ENCODE data around the gene PRF1.

The PRF1 gene

DNA sequence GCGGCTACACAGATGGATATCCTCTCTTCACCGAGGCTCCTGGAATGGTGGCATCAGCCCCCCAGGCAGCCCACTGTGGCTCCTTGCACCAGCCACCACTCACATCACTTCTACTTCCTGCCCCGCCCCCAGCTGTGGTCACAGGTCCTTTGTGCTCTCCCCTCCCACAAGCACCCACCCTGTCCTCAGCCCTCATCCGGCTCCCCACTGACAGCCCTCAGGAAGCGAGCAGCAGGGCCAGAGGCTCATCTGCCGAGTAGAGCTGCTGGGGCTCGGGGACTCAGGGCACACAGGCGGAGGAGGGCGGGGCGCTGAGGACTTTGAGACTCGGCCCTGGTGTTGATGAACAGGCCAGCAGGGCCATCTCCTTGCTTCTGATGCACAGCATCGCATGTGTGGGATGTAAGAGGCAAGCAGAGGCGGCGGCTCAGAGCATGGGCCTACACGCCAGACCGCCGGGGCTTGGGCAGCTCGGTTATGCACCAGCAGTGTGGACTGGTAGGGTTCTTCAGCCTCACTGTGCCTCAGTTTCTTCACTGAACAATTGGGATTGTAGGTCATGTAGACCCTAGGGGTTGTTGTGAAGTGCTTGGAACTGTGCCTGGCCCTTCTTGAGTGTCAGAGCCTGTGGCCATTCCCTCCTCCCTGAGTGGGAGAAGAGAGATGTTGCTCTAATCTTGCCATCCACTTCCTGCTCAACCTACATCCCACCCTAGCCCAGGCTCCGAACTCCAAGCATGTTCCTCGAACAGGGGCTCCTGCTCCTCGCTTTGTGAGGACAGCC lies at the start of gene PRF1:
TSS of gene PRF1 (minus strand) at position 77 of the 784 bp plus-strand sequence. CDS start 1,839 bp downstream, outside the sequence.
- H3K27me3 ChIP-seq (replicated peaks) = no peaks in the 10 kb centered on the region
- no peak for TF ChIP-seq CTCF (IDR thresholded peaks at IDR 0.05; ENCODE audit: low read depth, low read length, missing control alignments)

DNA sequence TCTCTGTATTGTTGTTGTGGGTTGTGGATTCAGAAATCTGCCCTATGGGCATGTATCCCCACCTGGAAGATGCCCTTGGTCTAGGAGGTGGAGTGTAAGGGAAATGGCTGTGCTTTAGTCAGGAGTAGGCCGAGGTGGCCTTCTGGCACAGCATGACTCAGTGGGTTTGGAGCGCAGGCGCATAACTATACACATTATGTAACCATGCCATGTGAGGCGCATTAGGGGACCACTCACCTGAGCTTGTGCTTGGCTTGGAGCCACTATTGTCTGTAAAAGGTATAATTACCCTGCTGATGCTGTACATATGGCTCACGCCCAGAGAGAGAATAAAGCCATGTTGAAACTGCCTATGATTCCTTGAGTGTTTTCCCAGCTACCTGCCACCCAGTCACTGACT lies 49.1 kb upstream of the PRF1 start:
- no peaks in the 10 kb centered on the region for H3K27me3 ChIP-seq (replicated peaks)
- no peak for DNase-seq
- in situ Hi-C loops (cut with HindIII; ENCODE audit: low pct_ligation_motif_present, low sequenced_read_pairs) = loop anchor here (25.0 kb wide), 1 partner anchor 89 kb away; no protein-coding TSS in a partner anchor
- H3K27ac ChIP-seq = no peak overlapping the region
- TF ChIP-seq CTCF (IDR thresholded peaks at IDR 0.05; ENCODE audit: low read depth, low read length, missing control alignments) = no peak
- H3K36me3 ChIP-seq (replicated peaks) = no peaks in the 10 kb centered on the region
- H3K4me3 ChIP-seq (ENCODE audit: low read depth, low read length) = no peak overlapping the region

More for the DNA sequence above, at the start of gene PRF1:
- Histone ChIP-seq H3K36me3 (replicated peaks) (no peaks in the 10 kb centered on the region), H3K4me3 (ENCODE audit: low read depth, low read length) (no peak within 1 kb of the TSS), H3K27ac (no peak within 1 kb of the TSS)
- DNase-seq = no peak
- in situ Hi-C loops (cut with HindIII; ENCODE audit: low pct_ligation_motif_present, low sequenced_read_pairs) = no loop called here

DNA sequence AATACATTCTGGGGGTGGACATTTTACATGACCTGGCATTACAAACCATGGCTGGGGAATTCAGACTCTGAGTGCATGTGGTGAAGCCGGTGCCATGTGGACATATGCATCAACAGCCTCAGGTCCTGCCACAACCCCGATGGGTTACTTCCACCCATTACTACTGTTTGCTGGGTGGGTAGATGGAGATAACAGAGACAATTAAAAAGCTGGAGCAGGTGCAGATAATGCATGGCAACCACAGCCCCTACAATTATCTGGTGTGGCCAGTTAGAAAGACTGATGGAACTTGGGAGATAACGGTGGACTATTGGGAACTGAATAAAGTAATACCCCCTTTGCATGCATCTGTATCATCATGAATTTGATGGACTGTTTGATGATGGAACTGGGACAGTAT lies 48.2 kb upstream of the PRF1 start:
- in situ Hi-C loops (cut with HindIII; ENCODE audit: low pct_ligation_motif_present, low sequenced_read_pairs) = loop anchor here (25.0 kb wide), 1 partner anchor 88 kb away; no protein-coding TSS in a partner anchor

DNA sequence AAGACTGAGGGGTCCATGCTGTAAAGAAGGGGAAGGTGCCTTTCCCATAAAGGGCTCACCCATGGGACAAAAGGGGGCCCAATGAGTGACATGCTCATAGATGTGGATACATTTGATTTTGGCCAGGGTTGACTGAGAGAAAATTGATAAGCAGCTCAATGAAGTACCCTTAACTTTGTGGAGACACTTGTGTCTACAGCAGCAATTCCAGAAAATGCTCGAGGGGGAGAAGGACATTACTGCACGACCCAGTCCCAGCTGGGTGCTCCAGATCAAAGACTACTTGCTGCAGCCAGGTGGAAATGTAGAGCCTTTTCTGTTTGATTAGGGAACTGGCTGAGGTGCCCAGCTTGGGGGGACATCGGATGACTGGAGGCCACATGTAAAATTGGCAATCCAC lies 47.6 kb upstream of the PRF1 start:
- TF ChIP-seq CTCF (IDR thresholded peaks at IDR 0.05; ENCODE audit: low read depth, low read length, missing control alignments) = no peak
- no peak overlapping the region for H3K4me3 ChIP-seq (ENCODE audit: low read depth, low read length)
- H3K36me3 ChIP-seq (replicated peaks) = no peaks in the 10 kb centered on the region
- no peaks in the 10 kb centered on the region for H3K27me3 ChIP-seq (replicated peaks)
- in situ Hi-C loops (cut with HindIII; ENCODE audit: low pct_ligation_motif_present, low sequenced_read_pairs) = loop anchor here (25.0 kb wide), 1 partner anchor 88 kb away; no protein-coding TSS in a partner anchor
- no peak for DNase-seq
- H3K27ac ChIP-seq = peak overlapping the region; percentile 12

More for the DNA sequence above, 48.2 kb upstream of the PRF1 start:
- no peak for DNase-seq
- H3K27ac ChIP-seq = no peak overlapping the region
- H3K4me3 ChIP-seq (ENCODE audit: low read depth, low read length) = no peak overlapping the region
- no peak for TF ChIP-seq CTCF (IDR thresholded peaks at IDR 0.05; ENCODE audit: low read depth, low read length, missing control alignments)
- no peaks in the 10 kb centered on the region for H3K27me3 ChIP-seq (replicated peaks)
- no peaks in the 10 kb centered on the region for H3K36me3 ChIP-seq (replicated peaks)

- H3K36me3 ChIP-seq (replicated peaks) = no peaks in the 10 kb centered on the region
- H3K27me3 ChIP-seq (replicated peaks) = no peaks in the 10 kb centered on the region
- no peak for TF ChIP-seq CTCF (IDR thresholded peaks at IDR 0.05; ENCODE audit: low read depth, low read length, missing control alignments)
- no peak overlapping the region for H3K4me3 ChIP-seq (ENCODE audit: low read depth, low read length)
- peak; percentile 84 for DNase-seq
- H3K27ac ChIP-seq = peak overlapping the region; percentile 39
- in situ Hi-C loops (cut with HindIII; ENCODE audit: low pct_ligation_motif_present, low sequenced_read_pairs) = no loop called here
These were observed 47.0 kb upstream of the PRF1 start for GRCh38 chr10:70649526-70649925.

Measured in brain microvascular endothelial cell (primary cell).